Ishikawa (cell line): ENCODE measurements around the gene NECAB2.

Experiments used
- MAX ChIP-seq: IDR thresholded peaks from 2 replicates; pipeline ENCODE4 v1.6.1; 2012
- TEAD4 ChIP-seq: IDR thresholded peaks from 2 replicates; pipeline ENCODE4 v1.6.1; 2012

- TF ChIP-seq TEAD4 (no peak), MAX (no peak)
Observed at GRCh38 chr16:83994703-83995102, 26.7 kb downstream of the NECAB2 start.
